ENCODE measurements around the gene AGAP6. TPM values are rescaled to one million over a fixed set of nuclear protein-coding genes. Genes with fewer than 3 reads are reported as not detected.
"Not testable (repeated sequence)": the region's sequence is repeated elsewhere in the genome, so short reads cannot be mapped to it uniquely, and the experiment has no call there.

Gene AGAP6
- total and polyA plus RNA-seq, 2 experiments from 2014 or later: 8.8 to 14.1 TPM

GRCh38 chr10:50058727-50059126 is 70.5 kb downstream of the AGAP6 start:
- H3K4me1 ChIP-seq (ENCODE audit: low read depth); H3K9me3 ChIP-seq (ENCODE audit: low read depth); H3K4me3 ChIP-seq; H3K27ac ChIP-seq; H3K36me3 ChIP-seq; DNase-seq (ENCODE audit: low read depth in 1 of 2, low spot score in 1 of 2): not testable (repeated sequence)
- H3K27me3 ChIP-seq: peaks cover 13% of the 10 kb centered on the region

DNA sequence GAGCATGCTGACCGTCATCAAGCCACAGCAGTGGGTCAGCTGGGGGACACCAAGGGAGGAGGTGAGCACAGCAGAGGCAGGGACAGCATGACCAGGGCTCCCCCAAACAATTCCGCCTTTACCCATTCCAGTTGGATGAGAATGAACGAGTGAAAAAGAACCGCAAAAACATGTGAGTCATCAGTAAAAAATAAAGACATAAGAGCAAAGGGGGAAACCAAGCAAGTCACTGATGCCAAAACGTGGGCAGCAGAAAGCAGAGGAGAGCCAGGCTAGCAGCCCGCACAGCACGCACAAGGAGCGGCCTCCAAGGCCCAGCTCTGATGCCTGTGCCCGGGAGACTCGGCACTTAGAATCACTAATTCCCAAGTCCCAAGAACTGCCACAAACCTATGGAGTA is 71.7 kb downstream of the AGAP6 start:
- H3K4me3 ChIP-seq; H3K9me3 ChIP-seq (ENCODE audit: low read depth); H3K27ac ChIP-seq; H3K4me1 ChIP-seq (ENCODE audit: low read depth); H3K36me3 ChIP-seq; DNase-seq (ENCODE audit: low read depth in 1 of 2, low spot score in 1 of 2): not testable (repeated sequence)
- H3K27me3 ChIP-seq: peaks cover 13% of the 10 kb centered on the region

Other genes starting within 250 kb of the AGAP6 start
- gene OGDHL, start 226.1 kb upstream of the AGAP6 start, total RNA-seq: 35.4 and 44.6 TPM in 2 replicates
- 21.4 and 25.8 TPM in 2 replicates for gene OGDHL, start 226.1 kb upstream of the AGAP6 start, polyA plus RNA-seq
- gene PARG, start 46.4 kb upstream of the AGAP6 start, total RNA-seq: 29.7 and 32.8 TPM in 2 replicates
- 22.1 and 31.9 TPM in 2 replicates for gene PARG, start 46.4 kb upstream of the AGAP6 start, polyA plus RNA-seq
- 16.5 and 25.0 TPM in 2 replicates for gene TIMM23B, start 46.4 kb upstream of the AGAP6 start, total RNA-seq
- gene TIMM23B, start 46.4 kb upstream of the AGAP6 start, polyA plus RNA-seq: 16.0 and 16.5 TPM in 2 replicates
- 16.1 and 18.2 TPM in 2 replicates for gene WASHC2A, start 79.5 kb downstream of the AGAP6 start, total RNA-seq
- gene WASHC2A, start 79.5 kb downstream of the AGAP6 start, polyA plus RNA-seq: 23.3 TPM in 2 replicates